Measurements from ENCODE around the gene BCAS4.

The BCAS4 gene

GRCh38 chr20:50868509-50869495 is 73.9 kb downstream of the BCAS4 start:
- DNase-seq (ENCODE audit: low read depth) = no peak
- in situ Hi-C loops (cut with HindIII; ENCODE audit: low sequenced_read_pairs) = no loop called here
- TF ChIP-seq, protein P1, sequence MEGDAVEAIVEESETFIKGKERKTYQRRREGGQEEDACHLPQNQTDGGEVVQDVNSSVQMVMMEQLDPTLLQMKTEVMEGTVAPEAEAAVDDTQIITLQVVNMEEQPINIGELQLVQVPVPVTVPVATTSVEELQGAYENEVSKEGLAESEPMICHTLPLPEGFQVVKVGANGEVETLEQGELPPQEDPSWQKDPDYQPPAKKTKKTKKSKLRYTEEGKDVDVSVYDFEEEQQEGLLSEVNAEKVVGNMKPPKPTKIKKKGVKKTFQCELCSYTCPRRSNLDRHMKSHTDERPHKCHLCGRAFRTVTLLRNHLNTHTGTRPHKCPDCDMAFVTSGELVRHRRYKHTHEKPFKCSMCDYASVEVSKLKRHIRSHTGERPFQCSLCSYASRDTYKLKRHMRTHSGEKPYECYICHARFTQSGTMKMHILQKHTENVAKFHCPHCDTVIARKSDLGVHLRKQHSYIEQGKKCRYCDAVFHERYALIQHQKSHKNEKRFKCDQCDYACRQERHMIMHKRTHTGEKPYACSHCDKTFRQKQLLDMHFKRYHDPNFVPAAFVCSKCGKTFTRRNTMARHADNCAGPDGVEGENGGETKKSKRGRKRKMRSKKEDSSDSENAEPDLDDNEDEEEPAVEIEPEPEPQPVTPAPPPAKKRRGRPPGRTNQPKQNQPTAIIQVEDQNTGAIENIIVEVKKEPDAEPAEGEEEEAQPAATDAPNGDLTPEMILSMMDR (IDR thresholded peaks at IDR 0.05; ENCODE audit: low read depth, low read length, missing control alignments) = no peak

GRCh38 chr20:50870561-50871161 is 75.8 kb downstream of the BCAS4 start:
- H3K4me3 ChIP-seq (ENCODE audit: low read depth, low read length) = peak overlapping the region; percentile 12
- TF ChIP-seq, protein P1 (IDR thresholded peaks at IDR 0.05; ENCODE audit: low read depth, low read length, missing control alignments) = no peak
- in situ Hi-C loops (cut with HindIII; ENCODE audit: low sequenced_read_pairs) = no loop called here
- DNase-seq (ENCODE audit: low read depth) = peak; percentile 13

More at GRCh38 chr20:50868509-50869495, 73.9 kb downstream of the BCAS4 start:
- H3K4me3 ChIP-seq (ENCODE audit: low read depth, low read length) = no peak overlapping the region

GRCh38 chr20:50872560-50873425 is 77.9 kb downstream of the BCAS4 start:
- in situ Hi-C loops (cut with HindIII; ENCODE audit: low sequenced_read_pairs) = no loop called here

GRCh38 chr20:50873585-50873984 is 78.7 kb downstream of the BCAS4 start:
- TF ChIP-seq, protein P1 (IDR thresholded peaks at IDR 0.05; ENCODE audit: low read depth, low read length, missing control alignments) = no peak
- in situ Hi-C loops (cut with HindIII; ENCODE audit: low sequenced_read_pairs) = no loop called here
- no peak for DNase-seq (ENCODE audit: low read depth)
- H3K4me3 ChIP-seq (ENCODE audit: low read depth, low read length) = no peak overlapping the region

More at GRCh38 chr20:50872560-50873425, 77.9 kb downstream of the BCAS4 start:
- no peak overlapping the region for H3K4me3 ChIP-seq (ENCODE audit: low read depth, low read length)
- no peak for DNase-seq (ENCODE audit: low read depth)
- TF ChIP-seq, protein P1 (IDR thresholded peaks at IDR 0.05; ENCODE audit: low read depth, low read length, missing control alignments) = no peak

- H3K4me3 ChIP-seq (ENCODE audit: low read depth, low read length) = no peak overlapping the region
- TF ChIP-seq, protein P1 (IDR thresholded peaks at IDR 0.05; ENCODE audit: low read depth, low read length, missing control alignments) = no peak
- in situ Hi-C loops (cut with HindIII; ENCODE audit: low sequenced_read_pairs) = no loop called here
- no peak for DNase-seq (ENCODE audit: low read depth)
Observed at GRCh38 chr20:50874111-50874757, 79.4 kb downstream of the BCAS4 start.
